Body of pancreas (tissue), 4 donors: ENCODE data around the gene PALMD.

Source experiments
- POLR2A ChIP-seq, 3 donors: fragments of 450-650 bp; IDR thresholded peaks; one replicate each; pipeline ENCODE4 v1.6.1; 2016; ENCODE audit warnings: antibody characterized with exemption in 3 of 3, mild to moderate bottlenecking in 2 of 3
- TF ChIP-seq, protein P1 (sequence below), 7 experiments: fragments of 450-650 bp in 4 of 7; fragments of 200-600 bp in 3 of 7; sonication (generic) in 3 of 7; IDR thresholded peaks; one replicate each; pipeline ENCODE4 v1.5.1; 2016 to 2019; ENCODE audit warnings: antibody characterized with exemption in 7 of 7

DNA sequence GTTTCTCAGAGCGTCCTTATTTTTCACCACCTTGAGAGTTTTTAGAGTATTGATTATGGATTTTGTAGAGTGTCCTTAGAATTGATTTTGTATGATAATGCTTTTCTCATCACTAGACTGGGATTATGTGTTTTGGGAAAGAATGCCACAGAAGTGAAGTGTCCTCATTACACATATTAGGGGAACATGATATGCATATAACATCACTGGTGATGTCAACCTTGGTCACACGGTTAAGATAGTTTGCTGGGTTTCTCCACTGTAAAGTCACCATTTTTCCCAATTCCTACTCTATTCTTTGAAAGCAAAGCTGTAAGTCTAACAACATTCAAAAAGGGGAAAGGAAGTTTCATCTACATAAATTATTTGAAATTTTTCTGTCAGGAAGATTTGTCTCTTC, 39.6 kb upstream of the PALMD start:
- TF ChIP-seq, protein P1, sequence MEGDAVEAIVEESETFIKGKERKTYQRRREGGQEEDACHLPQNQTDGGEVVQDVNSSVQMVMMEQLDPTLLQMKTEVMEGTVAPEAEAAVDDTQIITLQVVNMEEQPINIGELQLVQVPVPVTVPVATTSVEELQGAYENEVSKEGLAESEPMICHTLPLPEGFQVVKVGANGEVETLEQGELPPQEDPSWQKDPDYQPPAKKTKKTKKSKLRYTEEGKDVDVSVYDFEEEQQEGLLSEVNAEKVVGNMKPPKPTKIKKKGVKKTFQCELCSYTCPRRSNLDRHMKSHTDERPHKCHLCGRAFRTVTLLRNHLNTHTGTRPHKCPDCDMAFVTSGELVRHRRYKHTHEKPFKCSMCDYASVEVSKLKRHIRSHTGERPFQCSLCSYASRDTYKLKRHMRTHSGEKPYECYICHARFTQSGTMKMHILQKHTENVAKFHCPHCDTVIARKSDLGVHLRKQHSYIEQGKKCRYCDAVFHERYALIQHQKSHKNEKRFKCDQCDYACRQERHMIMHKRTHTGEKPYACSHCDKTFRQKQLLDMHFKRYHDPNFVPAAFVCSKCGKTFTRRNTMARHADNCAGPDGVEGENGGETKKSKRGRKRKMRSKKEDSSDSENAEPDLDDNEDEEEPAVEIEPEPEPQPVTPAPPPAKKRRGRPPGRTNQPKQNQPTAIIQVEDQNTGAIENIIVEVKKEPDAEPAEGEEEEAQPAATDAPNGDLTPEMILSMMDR (IDR thresholded peaks at IDR 0.05): no peak
- TF ChIP-seq POLR2A (IDR thresholded peaks at IDR 0.05): no peak
